Measurements from ENCODE around the gene KRTAP12-1.

- TF ChIP-seq CTCF (conservative IDR thresholded peaks at IDR 0.05) (no peak), EZH2 (IDR thresholded peaks at IDR 0.05; ENCODE audit: low read depth) (no peak)
Observed at GRCh38 chr21:44709426-44710293, 27.7 kb upstream of the KRTAP12-1 start.
